NB4 (cell line): Measurements from ENCODE around the gene SEL1L3.

Experiments used
- DNase-seq: peaks from one replicate; pipeline ENCODE4 v3.0.0; 2010; ENCODE audit warnings: low read depth
- H3K4me3 ChIP-seq: one replicate; pipeline ENCODE4 v1.5.1; 2011; ENCODE audit warnings: mild to moderate bottlenecking, low read depth, low read length, moderate library complexity
- CTCF ChIP-seq: IDR thresholded peaks from one replicate; pipeline ENCODE4 v1.5.1; 2012; ENCODE audit warnings: low read depth, low read length
- MAX ChIP-seq: IDR thresholded peaks from 2 replicates; pipeline ENCODE4 v1.6.1; 2011; ENCODE audit warnings: low read depth, low read length
- MYC ChIP-seq: IDR thresholded peaks from 2 replicates; pipeline ENCODE4 v1.6.1; 2011; ENCODE audit warnings: low read depth, low read length
- POLR2A ChIP-seq: IDR thresholded peaks from 2 replicates; pipeline ENCODE4 v1.6.1; 2011; ENCODE audit warnings: mild to moderate bottlenecking; ENCODE audit not compliant: insufficient read length; ENCODE audit errors: extremely low read depth

SEL1L3 gene

GRCh38 chr4:25795091-25795490, 67.7 kb downstream of the SEL1L3 start:
- no peak for DNase-seq
- TF ChIP-seq CTCF, result no peak
- TF ChIP-seq POLR2A, result no peak
- no peak for TF ChIP-seq MYC
- no peak for TF ChIP-seq MAX
- H3K4me3 ChIP-seq, result no peak overlapping the region

GRCh38 chr4:25792876-25793275, 69.9 kb downstream of the SEL1L3 start:
- H3K4me3 ChIP-seq, result no peak overlapping the region
- no peak for TF ChIP-seq MAX
- no peak for TF ChIP-seq CTCF
- no peak for TF ChIP-seq MYC
- no peak for TF ChIP-seq POLR2A
- no peak for DNase-seq

GRCh38 chr4:25792200-25792791, 70.5 kb downstream of the SEL1L3 start:
- no peak for TF ChIP-seq MYC
- TF ChIP-seq CTCF, result peak; percentile 81
- DNase-seq, result peak; percentile 61
- H3K4me3 ChIP-seq, result no peak overlapping the region

GRCh38 chr4:25790024-25790423, 72.8 kb downstream of the SEL1L3 start:
- TF ChIP-seq POLR2A, result no peak
- TF ChIP-seq CTCF, result no peak
- no peak for TF ChIP-seq MYC
- no peak for TF ChIP-seq MAX
- H3K4me3 ChIP-seq, result no peak overlapping the region
- no peak for DNase-seq

GRCh38 chr4:25788703-25789238, 74.0 kb downstream of the SEL1L3 start:
- DNase-seq, result no peak
- TF ChIP-seq MAX, result no peak
- no peak for TF ChIP-seq POLR2A
- no peak for TF ChIP-seq MYC
- TF ChIP-seq CTCF, result no peak
- H3K4me3 ChIP-seq, result no peak overlapping the region
